ENCODE data around the gene TMEM184A. TPM values are rescaled to one million over a fixed set of nuclear protein-coding genes. Genes with fewer than 3 reads are reported as not detected.

Gene TMEM184A
- total RNA-seq, 1 experiment from 2014 or later: 21.4 TPM

GRCh38 chr7:1602386-1602785 is 46.4 kb upstream of the TMEM184A start:
- Histone ChIP-seq H3K4me2 (no peak overlapping the region), H3K4me1 (replicated peaks; ENCODE audit: insufficient read depth) (no peaks in the 10 kb centered on the region), H3K27me3 (ENCODE audit: insufficient read depth, low read depth) (peaks cover 93% of the 10 kb centered on the region), H4K20me1 (ENCODE audit: insufficient read depth) (no peaks in the 10 kb centered on the region; the same call in 1 of the 2 replicates), H3K9me2 (ENCODE audit: insufficient read depth) (no peaks in the 10 kb centered on the region), H3K36me3 (ENCODE audit: low read depth) (no peaks in the 10 kb centered on the region), H3F3A (ENCODE audit: insufficient read depth, low read depth) (0 out of 2 replicates have a peak, but pooled peaks cover 4% of the 10 kb centered on the region), H2AFZ (no peak overlapping the region), H3K4me3 (no peak overlapping the region), H3K79me2 (ENCODE audit: low read depth) (no peaks in the 10 kb centered on the region), H3K27ac (no peak overlapping the region), H3K9me3 (ENCODE audit: insufficient read depth, low read depth) (no peaks in the 10 kb centered on the region)
- CTCF ChIA-PET: no interaction called here
- intact Hi-C loops (cut with micrococcal nuclease; ENCODE audit: unreplicated experiment): no loop called here
- no peak for DNase-seq
- TF ChIP-seq CTCF (conservative IDR thresholded peaks at IDR 0.05) (no peak), EZH2 (IDR thresholded peaks at IDR 0.05; ENCODE audit: low read depth) (no peak)
- POLR2A ChIA-PET (ENCODE audit: unreplicated experiment): no interaction called here
- no TSS peak for BruUV-seq (replicated peaks)

- no peak overlapping the region for H3K4me2 ChIP-seq
- H4K20me1 ChIP-seq (ENCODE audit: insufficient read depth): no peaks in the 10 kb centered on the region; the same call in 1 of the 2 replicates
- intact Hi-C loops (cut with micrococcal nuclease; ENCODE audit: unreplicated experiment): no loop called here
- ChIA-PET POLR2A (ENCODE audit: unreplicated experiment) (no interaction called here), CTCF (no interaction called here)
- TF ChIP-seq EZH2 (IDR thresholded peaks at IDR 0.05; ENCODE audit: low read depth) (no peak), CTCF (conservative IDR thresholded peaks at IDR 0.05) (no peak)
- H3K36me3 ChIP-seq (ENCODE audit: low read depth): no peaks in the 10 kb centered on the region
- no peaks in the 10 kb centered on the region for H3K4me1 ChIP-seq (replicated peaks; ENCODE audit: insufficient read depth)
- BruUV-seq (replicated peaks): no TSS peak
- H3F3A ChIP-seq (ENCODE audit: insufficient read depth, low read depth): 0 out of 2 replicates have a peak, but pooled peaks cover 4% of the 10 kb centered on the region
- no peak for DNase-seq
- peaks cover 93% of the 10 kb centered on the region for H3K27me3 ChIP-seq (ENCODE audit: insufficient read depth, low read depth)
- H3K79me2 ChIP-seq (ENCODE audit: low read depth): no peaks in the 10 kb centered on the region
- no peak overlapping the region for H2AFZ ChIP-seq
- no peaks in the 10 kb centered on the region for H3K9me2 ChIP-seq (ENCODE audit: insufficient read depth)
- no peak overlapping the region for H3K4me3 ChIP-seq
- no peak overlapping the region for H3K27ac ChIP-seq
- no peaks in the 10 kb centered on the region for H3K9me3 ChIP-seq (ENCODE audit: insufficient read depth, low read depth)
These were observed 46.0 kb upstream of the TMEM184A start for GRCh38 chr7:1601956-1602355.

GRCh38 chr7:1599640-1600395 is 43.8 kb upstream of the TMEM184A start:
- no peaks in the 10 kb centered on the region for H3K9me2 ChIP-seq (ENCODE audit: insufficient read depth)
- H3K4me3 ChIP-seq: no peak overlapping the region
- ChIA-PET POLR2A (ENCODE audit: unreplicated experiment) (interaction anchor here (0.6 kb wide), 1 partner anchor 381 kb away, joined by 3 read pairs; no protein-coding TSS in a partner anchor), CTCF (no interaction called here)
- no peak for DNase-seq
- H3F3A ChIP-seq (ENCODE audit: insufficient read depth, low read depth): 0 out of 2 replicates have a peak, but pooled peaks cover 3% of the 10 kb centered on the region
- no peaks in the 10 kb centered on the region for H3K9me3 ChIP-seq (ENCODE audit: insufficient read depth, low read depth)
- peaks cover 100% of the 10 kb centered on the region for H3K27me3 ChIP-seq (ENCODE audit: insufficient read depth, low read depth)
- no TSS peak for BruUV-seq (replicated peaks)
- H4K20me1 ChIP-seq (ENCODE audit: insufficient read depth): no peaks in the 10 kb centered on the region; the same call in 1 of the 2 replicates
- no peak for TF ChIP-seq CTCF (conservative IDR thresholded peaks at IDR 0.05)
- TF ChIP-seq EZH2 (IDR thresholded peaks at IDR 0.05; ENCODE audit: low read depth): no peak
- no peak overlapping the region for H2AFZ ChIP-seq
- H3K79me2 ChIP-seq (ENCODE audit: low read depth): no peaks in the 10 kb centered on the region
- H3K4me2 ChIP-seq: no peak overlapping the region
- intact Hi-C loops (cut with micrococcal nuclease; ENCODE audit: unreplicated experiment): no loop called here
- no peaks in the 10 kb centered on the region for H3K4me1 ChIP-seq (replicated peaks; ENCODE audit: insufficient read depth)
- no peak overlapping the region for H3K27ac ChIP-seq
- no peaks in the 10 kb centered on the region for H3K36me3 ChIP-seq (ENCODE audit: low read depth)

All from PC-9 (cell line).